Natural killer cell (primary cell): ENCODE data around the gene PHF23. TPM values are rescaled to one million over a fixed set of nuclear protein-coding genes. Genes with fewer than 3 reads are reported as not detected.

Experiments
- ATAC-seq, 3 donors: fragments of 150-1000 bp in 2 of 3; fragments of 200-7000 bp in 1 of 3; cut with Tn5 transposase; 1 replicate in 1 of 3; 2 replicates in 2 of 3; pipeline ENCODE4 v1.10.0; 2021; ENCODE audit warnings: mild to moderate bottlenecking in 2 of 3, moderate library complexity in 2 of 3
- DNase-seq, 2 donors: peaks; one replicate each; pipeline versions ENCODE4 v3.0.0 to v3.0.0-alpha.2; 2013 to 2021; ENCODE audit warnings: mixed read lengths in 1 of 2
- H3K27ac ChIP-seq: one replicate; pipeline ENCODE4 v1.5.1; 2013; ENCODE audit warnings: mild to moderate bottlenecking, low read length
- H3K27me3 ChIP-seq: one replicate; pipeline ENCODE4 v1.6.1; 2013; ENCODE audit warnings: low read length; ENCODE audit not compliant: control insufficient read depth, insufficient read depth
- H3K36me3 ChIP-seq: one replicate; pipeline ENCODE4 v1.6.1; 2013; ENCODE audit warnings: low read length; ENCODE audit not compliant: control insufficient read depth, insufficient read depth
- H3K4me1 ChIP-seq: one replicate; pipeline ENCODE4 v1.6.1; 2013; ENCODE audit warnings: low read length; ENCODE audit not compliant: control insufficient read depth, insufficient read depth
- H3K4me3 ChIP-seq: one replicate; pipeline ENCODE4 v1.5.1; 2013; ENCODE audit warnings: low read length
- H3K9me3 ChIP-seq: one replicate; pipeline ENCODE4 v1.6.1; 2013; ENCODE audit warnings: low read length; ENCODE audit not compliant: control insufficient read depth, insufficient read depth
- H3K27ac Mint-ChIP-seq, 2 donors: one replicate each; pipeline ENCODE4 v1.8.0; 2022; ENCODE audit warnings: mild to moderate bottlenecking in 2 of 2, mixed read lengths in 2 of 2, moderate library complexity in 1 of 2
- H3K27me3 Mint-ChIP-seq, 2 donors: one replicate each; pipeline ENCODE4 v1.8.0; 2022; ENCODE audit warnings: low read depth in 2 of 2, mixed read lengths in 2 of 2
- H3K36me3 Mint-ChIP-seq: one replicate; pipeline ENCODE4 v1.8.0; 2022; ENCODE audit warnings: mixed read lengths
- H3K4me1 Mint-ChIP-seq, 2 donors: one replicate each; pipeline ENCODE4 v1.8.0; 2022; ENCODE audit warnings: mixed read lengths in 2 of 2
- H3K4me3 Mint-ChIP-seq: one replicate; pipeline ENCODE4 v1.8.0; 2022; ENCODE audit warnings: mild to moderate bottlenecking, moderate library complexity, mixed read lengths
- H3K9me3 Mint-ChIP-seq, 2 donors: one replicate each; pipeline ENCODE4 v1.8.0; 2022; ENCODE audit warnings: mixed read lengths in 2 of 2
- CTCF ChIP-seq: fragments of 200-600 bp; IDR thresholded peaks from one replicate; pipeline ENCODE4 v1.8.0; 2022; ENCODE audit warnings: antibody characterized with exemption
- WGBS: methylation state at CpG from one replicate; pipeline ENCODE4 v1.1.7; 2013; ENCODE audit warnings: missing lambda C conversion rate; ENCODE audit not compliant: insufficient coverage; 5-methylcytosine and 5-hydroxymethylcytosine counted together
- intact Hi-C: fragments of 100-400 bp; cut with micrococcal nuclease; formaldehyde crosslinking; loops from one replicate; pipeline ENCODE4 v1.14.2; 2022
- total RNA-seq, 4 donors: library from RNA; stranded (reverse); fragments of 120-200 nt in 1 of 4; gene quantifications; one replicate each; pipeline versions ENCODE4 v1.2.3 to v1.2.4, GENCODE V29; 2013 to 2022

Gene PHF23
- total RNA-seq, 3 donors from 2014 or later (not counting 1 experiment from before 2014, with no cell fraction given), result 19.3 to 32.3 (median 20.8) TPM

GRCh38 chr17:7266784-7267183 lies 27.5 kb upstream of the PHF23 start:
- Mint-ChIP-seq H3K27ac (no peak overlapping the region), H3K4me1 (peaks cover 17% of the 10 kb centered on the region in 2 donors), H3K4me3 (no peak overlapping the region), H3K27me3 (peaks cover 16 to 22% of the 10 kb centered on the region in 2 donors), H3K36me3 (no peaks in the 10 kb centered on the region), H3K9me3 (no peaks in the 10 kb centered on the region)
- Histone ChIP-seq H3K27me3 (peaks cover 19% of the 10 kb centered on the region), H3K9me3 (no peaks in the 10 kb centered on the region), H3K4me1 (peaks cover 20% of the 10 kb centered on the region), H3K4me3 (no peak overlapping the region), H3K27ac (no peak overlapping the region), H3K36me3 (no peaks in the 10 kb centered on the region)
- no peak for TF ChIP-seq CTCF
- intact Hi-C loops, result no loop called here
- peak in 1 of 2 donors; percentile 2 for DNase-seq
- ATAC-seq, result no peak
- no CpG with 5 or more reads among the region's 1 CpG for WGBS

- Mint-ChIP-seq H3K27ac (no peak overlapping the region), H3K27me3 (peaks cover 16 to 17% of the 10 kb centered on the region in 2 donors)
- peaks cover 24% of the 10 kb centered on the region for H3K27me3 ChIP-seq
Measured at GRCh38 chr17:7263801-7264078, 24.5 kb upstream of the PHF23 start.

GRCh38 chr17:7262935-7263800 lies 23.9 kb upstream of the PHF23 start:
- ATAC-seq (no peak), DNase-seq (peak in 1 of 2 donors; percentile 41)
- H3K27ac ChIP-seq, result no peak overlapping the region
- Mint-ChIP-seq H3K27me3 (peaks cover 16 to 17% of the 10 kb centered on the region in 2 donors), H3K36me3 (no peaks in the 10 kb centered on the region), H3K4me3 (peak overlapping the region; percentile 82), H3K27ac (peak overlapping the region in 1 of 2 donors; percentile 80), H3K4me1 (peaks cover 17% of the 10 kb centered on the region in 2 donors), H3K9me3 (no peaks in the 10 kb centered on the region)
- intact Hi-C loops, result no loop called here
- no peak for TF ChIP-seq CTCF
- whole genome bisulfite sequencing, result 8% methylated on average over 26 of the region's 26 CpGs
- peaks cover 10% of the 10 kb centered on the region for H3K36me3 ChIP-seq
- no peak overlapping the region for H3K4me3 ChIP-seq
- H3K27me3 ChIP-seq, result peaks cover 24% of the 10 kb centered on the region
- H3K9me3 ChIP-seq, result no peaks in the 10 kb centered on the region
- H3K4me1 ChIP-seq, result peaks cover 34% of the 10 kb centered on the region

More at GRCh38 chr17:7263801-7264078, 24.5 kb upstream of the PHF23 start:
- H3K4me1 Mint-ChIP-seq, result peaks cover 17% of the 10 kb centered on the region in 2 donors
- H3K36me3 ChIP-seq, result peaks cover 9% of the 10 kb centered on the region
- H3K27ac ChIP-seq, result no peak overlapping the region
- ATAC-seq (no peak), DNase-seq (no peak)
- no peak overlapping the region for H3K4me3 ChIP-seq
- intact Hi-C loops, result no loop called here
- H3K4me3 Mint-ChIP-seq, result peak overlapping the region; percentile 82
- no peaks in the 10 kb centered on the region for H3K9me3 ChIP-seq
- no peaks in the 10 kb centered on the region for H3K36me3 Mint-ChIP-seq
- peaks cover 34% of the 10 kb centered on the region for H3K4me1 ChIP-seq
- WGBS, result 47% methylated on average over 4 of the region's 4 CpGs
- no peak for TF ChIP-seq CTCF
- no peaks in the 10 kb centered on the region for H3K9me3 Mint-ChIP-seq
